MM.1S (cell line): Measurements from ENCODE around the gene TMEM147.

Experiments used
- CTCF ChIP-seq: fragments of 300-600 bp; sonication (generic); IDR thresholded peaks from 2 replicates; pipeline ENCODE4 v1.5.1; 2016; ENCODE audit warnings: antibody characterized with exemption, low read length, mixed read lengths
- EZH2 ChIP-seq: fragments of 300-600 bp; sonication (generic); optimal IDR thresholded peaks from 2 replicates; pipeline ENCODE3; 2017; ENCODE audit warnings: low read depth, mild to moderate bottlenecking, antibody characterized with exemption, low read length, mixed read lengths
- EZH2phosphoT487 ChIP-seq: fragments of 300-600 bp; sonication (generic); IDR thresholded peaks from 2 replicates; pipeline ENCODE4 v1.6.1; 2018; ENCODE audit warnings: antibody characterized with exemption, low read length

DNA sequence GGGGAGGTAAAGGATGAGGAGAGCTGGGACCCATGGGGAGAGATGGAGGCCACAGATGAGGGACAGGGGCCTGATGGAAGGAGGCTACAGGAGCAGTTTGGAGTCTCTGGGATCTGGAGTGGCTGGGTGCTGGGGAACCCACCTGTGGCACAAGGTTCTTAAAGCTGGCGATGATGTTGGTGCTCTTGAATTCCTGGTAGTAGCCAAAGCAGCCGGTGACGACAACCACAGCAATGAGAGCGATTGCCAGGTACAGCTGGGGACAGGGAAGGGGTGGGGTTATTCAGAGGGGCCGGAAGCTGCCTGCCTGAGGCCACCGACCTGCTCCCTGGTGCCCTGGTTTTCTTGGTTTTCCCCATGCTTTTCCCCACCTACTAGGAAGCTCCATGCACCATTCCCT is 15.3 kb downstream of the TMEM147 start:
- TF ChIP-seq CTCF (no peak), EZH2 (no peak), EZH2phosphoT487 (no peak)
